HEK293 (cell line): ENCODE results near the gene TIGD7.
A peak's percentile ranks its signal among the peaks of the same experiment; 100 is the strongest.

Source experiments
- EGR2 ChIP-seq: fragments of 450-650 bp; formaldehyde crosslinking; IDR thresholded peaks from 2 replicates; pipeline ENCODE4 v1.5.1; 2016; ENCODE audit warnings: low read depth, missing biosample characterization, missing genetic modification characterization
- MEIS1 ChIP-seq: sonication (generic); formaldehyde crosslinking; IDR thresholded peaks from 2 replicates; pipeline ENCODE4 v1.8.1; 2022; ENCODE audit warnings: missing genetic modification reagents, mild to moderate bottlenecking, borderline replicate concordance
- SALL2 ChIP-seq: fragments of 450-650 bp; formaldehyde crosslinking; IDR thresholded peaks from 2 replicates; pipeline ENCODE4 v1.5.0; 2017; ENCODE audit warnings: missing biosample characterization, mild to moderate bottlenecking, missing genetic modification characterization, borderline replicate concordance
- SCRT1 ChIP-seq: fragments of 450-650 bp; formaldehyde crosslinking; IDR thresholded peaks from 2 replicates; pipeline ENCODE4 v1.5.1; 2016; ENCODE audit warnings: missing biosample characterization, missing genetic modification characterization, borderline replicate concordance
- TCF7L2 ChIP-seq: IDR thresholded peaks from 2 replicates; pipeline ENCODE4 v1.6.1; 2011; ENCODE audit warnings: low read depth, mild to moderate bottlenecking, inconsistent platforms, low read length, moderate library complexity, borderline replicate concordance
- ZFP69B ChIP-seq: fragments of 450-650 bp; formaldehyde crosslinking; IDR thresholded peaks from 2 replicates; pipeline ENCODE4 v1.5.1; 2016; ENCODE audit warnings: missing biosample characterization, missing genetic modification characterization
- ZNF157 ChIP-seq: fragments of 450-650 bp; formaldehyde crosslinking; IDR thresholded peaks from 2 replicates; pipeline ENCODE4 v1.5.1; 2016; ENCODE audit warnings: missing biosample characterization, missing genetic modification characterization
- ZNF221 ChIP-seq: fragments of 450-650 bp; formaldehyde crosslinking; IDR thresholded peaks from 2 replicates; pipeline ENCODE4 v1.5.1; 2017; ENCODE audit warnings: missing biosample characterization, missing genetic modification characterization, borderline replicate concordance
- ZNF239 ChIP-seq: fragments of 450-650 bp; formaldehyde crosslinking; IDR thresholded peaks from 2 replicates; pipeline ENCODE4 v1.5.1; 2016; ENCODE audit warnings: missing biosample characterization, missing genetic modification characterization
- ZNF24 ChIP-seq: fragments of 450-650 bp; formaldehyde crosslinking; IDR thresholded peaks from 2 replicates; pipeline ENCODE4 v1.5.1; 2016; ENCODE audit warnings: missing biosample characterization, missing genetic modification characterization
- ZNF248 ChIP-seq: fragments of 450-650 bp; formaldehyde crosslinking; IDR thresholded peaks from 2 replicates; pipeline ENCODE4 v1.5.1; 2017; ENCODE audit warnings: missing biosample characterization, missing genetic modification characterization
- ZNF426 ChIP-seq: fragments of 450-650 bp; formaldehyde crosslinking; IDR thresholded peaks from 2 replicates; pipeline ENCODE4 v1.5.1; 2017; ENCODE audit warnings: missing biosample characterization, missing genetic modification characterization, mild to moderate bottlenecking, inconsistent platforms, moderate library complexity
- ZNF433 ChIP-seq: fragments of 450-650 bp; formaldehyde crosslinking; IDR thresholded peaks from 2 replicates; pipeline ENCODE4 v1.5.1; 2016; ENCODE audit warnings: missing biosample characterization, missing genetic modification characterization, low read depth
- ZNF501 ChIP-seq: fragments of 450-650 bp; formaldehyde crosslinking; IDR thresholded peaks from 2 replicates; pipeline ENCODE4 v1.5.1; 2016; ENCODE audit warnings: missing biosample characterization, missing genetic modification characterization
- ZNF530 ChIP-seq: fragments of 450-650 bp; formaldehyde crosslinking; IDR thresholded peaks from 2 replicates; pipeline ENCODE4 v1.5.1; 2016; ENCODE audit warnings: low read depth, missing biosample characterization, missing genetic modification characterization
- ZNF596 ChIP-seq: fragments of 450-650 bp; IDR thresholded peaks from 2 replicates; pipeline ENCODE4 v1.5.0; 2018; ENCODE audit warnings: missing biosample characterization, mild to moderate bottlenecking, missing genetic modification characterization, moderate library complexity
- ZNF626 ChIP-seq: fragments of 450-650 bp; sonication (Bioruptor Pico); formaldehyde crosslinking; IDR thresholded peaks from 2 replicates; pipeline ENCODE4 v1.5.1; 2018; ENCODE audit warnings: missing biosample characterization, missing genetic modification characterization, inconsistent platforms
- ZNF629 ChIP-seq: fragments of 450-650 bp; formaldehyde crosslinking; IDR thresholded peaks from 2 replicates; pipeline ENCODE4 v1.5.1; 2017; ENCODE audit warnings: missing biosample characterization, missing genetic modification characterization
- ZNF677 ChIP-seq: fragments of 450-650 bp; IDR thresholded peaks from 2 replicates; pipeline ENCODE4 v1.5.0; 2018; ENCODE audit warnings: missing biosample characterization, mild to moderate bottlenecking, missing genetic modification characterization, moderate library complexity
- ZNF777 ChIP-seq: fragments of 450-650 bp; formaldehyde crosslinking; IDR thresholded peaks from 2 replicates; pipeline ENCODE4 v1.5.1; 2017; ENCODE audit warnings: missing biosample characterization, missing genetic modification characterization, borderline replicate concordance
- ZNF830 ChIP-seq: fragments of 450-650 bp; IDR thresholded peaks from 2 replicates; pipeline ENCODE4 v1.5.0; 2018; ENCODE audit warnings: missing biosample characterization, missing genetic modification characterization, low read depth, mild to moderate bottlenecking, moderate library complexity
- ZNF837 ChIP-seq: fragments of 450-650 bp; formaldehyde crosslinking; IDR thresholded peaks from 2 replicates; pipeline ENCODE4 v1.5.1; 2016; ENCODE audit warnings: missing biosample characterization, missing genetic modification characterization
- TF ChIP-seq, protein P1 (sequence below): fragments of 450-650 bp; formaldehyde crosslinking; IDR thresholded peaks from 2 replicates; pipeline ENCODE4 v1.5.1; 2016; ENCODE audit warnings: missing biosample characterization, missing genetic modification characterization
- TF ChIP-seq, protein P2 (sequence below): fragments of 450-650 bp; formaldehyde crosslinking; IDR thresholded peaks from 2 replicates; pipeline ENCODE4 v1.5.1; 2016; ENCODE audit warnings: missing biosample characterization, missing genetic modification characterization
- TF ChIP-seq, protein P3 (sequence below): fragments of 450-650 bp; formaldehyde crosslinking; IDR thresholded peaks from 2 replicates; pipeline ENCODE4 v1.5.1; 2016; ENCODE audit warnings: missing biosample characterization, missing genetic modification characterization
- TF ChIP-seq, protein P4 (sequence below): fragments of 450-650 bp; formaldehyde crosslinking; IDR thresholded peaks from 2 replicates; pipeline ENCODE4 v1.5.1; 2016; ENCODE audit warnings: missing biosample characterization, missing genetic modification characterization
- TF ChIP-seq, protein P5 (sequence below): fragments of 450-650 bp; formaldehyde crosslinking; IDR thresholded peaks from 2 replicates; pipeline ENCODE4 v1.5.1; 2016; ENCODE audit warnings: missing biosample characterization, missing genetic modification characterization
- TF ChIP-seq, protein P6 (sequence below): fragments of 450-650 bp; formaldehyde crosslinking; IDR thresholded peaks from 2 replicates; pipeline ENCODE4 v1.5.1; 2016; ENCODE audit warnings: missing biosample characterization, missing genetic modification characterization, low read depth

Gene TIGD7

DNA sequence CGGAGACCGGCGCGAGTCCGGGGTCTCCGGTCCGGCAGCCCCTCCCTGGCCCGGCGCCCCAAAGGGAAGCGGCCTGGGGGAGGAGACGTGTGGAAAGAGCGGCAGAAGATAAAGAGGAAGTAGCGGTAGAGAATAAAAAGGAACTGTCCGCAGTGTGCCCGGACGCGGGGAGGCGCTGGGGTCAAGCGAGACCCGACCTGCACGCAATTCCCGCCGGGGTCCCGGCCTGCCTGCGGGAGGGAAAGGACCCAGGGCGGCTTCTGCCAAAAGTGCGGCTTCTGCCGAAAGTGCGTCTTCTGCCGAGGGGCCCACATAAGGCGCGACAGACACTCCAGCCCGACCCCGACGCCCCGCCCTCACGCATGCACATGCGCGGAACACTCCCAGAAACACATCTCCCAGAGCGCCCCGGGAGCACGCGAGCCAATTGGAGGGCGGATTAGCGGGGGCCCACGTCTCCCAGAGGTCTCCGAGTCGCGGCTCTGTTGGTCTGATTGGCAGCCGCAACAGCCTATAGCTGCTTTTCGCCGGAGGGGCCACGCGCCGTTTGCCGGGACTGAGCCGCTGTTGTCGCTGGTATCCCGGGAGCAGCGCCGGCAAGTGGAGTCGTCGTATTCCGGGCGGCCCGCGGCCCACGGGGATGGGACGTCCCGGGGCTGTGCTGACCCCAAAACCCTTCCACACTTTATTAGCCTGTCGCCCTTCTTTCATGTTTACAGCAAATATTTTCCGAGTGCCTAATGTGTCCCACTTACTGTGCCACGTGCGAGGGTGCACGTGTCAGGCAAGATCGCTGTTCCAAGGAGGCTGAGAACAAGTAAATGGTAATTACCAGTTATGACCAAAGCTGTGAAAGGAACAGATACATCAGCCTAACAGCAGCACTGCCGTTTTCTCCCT lies 40.8 kb downstream of the TIGD7 start (continued):
- TF ChIP-seq EGR2 (0 out of 2 replicates have a peak, but pooled peaks have one; percentile 18), MEIS1 (no peak), ZNF426 (tag by site-specific recombination) (no peak), ZNF221 (tag by site-specific recombination) (no peak), TCF7L2 (no peak), ZNF629 (no peak), SALL2 (tag by site-specific recombination) (no peak), ZNF530 (tag by site-specific recombination) (no peak), ZNF677 (tag by site-specific recombination) (no peak), ZNF157 (tag by site-specific recombination) (no peak), ZNF837 (tag by site-specific recombination) (no peak), ZNF626 (tag by site-specific recombination) (no peak), ZNF239 (tag by site-specific recombination) (no peak; the same call in 1 of the 2 replicates), ZNF501 (tag by site-specific recombination) (peak; percentile 12; the same call in 1 of the 2 replicates), ZNF24 (peak; percentile 49; the same call in 1 of the 2 replicates), SCRT1 (tag by site-specific recombination) (no peak), ZNF248 (tag by site-specific recombination) (no peak), ZNF830 (tag by site-specific recombination) (no peak), ZNF596 (tag by site-specific recombination) (no peak), ZNF433 (tag by site-specific recombination) (no peak), ZFP69B (tag by site-specific recombination) (peak; percentile 100), ZNF777 (tag by site-specific recombination) (no peak)
- TF ChIP-seq, protein P1, sequence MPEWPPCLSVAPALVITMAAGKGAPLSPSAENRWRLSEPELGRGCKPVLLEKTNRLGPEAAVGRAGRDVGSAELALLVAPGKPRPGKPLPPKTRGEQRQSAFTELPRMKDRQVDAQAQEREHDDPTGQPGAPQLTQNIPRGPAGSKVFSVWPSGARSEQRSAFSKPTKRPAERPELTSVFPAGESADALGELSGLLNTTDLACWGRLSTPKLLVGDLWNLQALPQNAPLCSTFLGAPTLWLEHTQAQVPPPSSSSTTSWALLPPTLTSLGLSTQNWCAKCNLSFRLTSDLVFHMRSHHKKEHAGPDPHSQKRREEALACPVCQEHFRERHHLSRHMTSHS (tag by site-specific recombination) = no peak
- TF ChIP-seq, protein P2, sequence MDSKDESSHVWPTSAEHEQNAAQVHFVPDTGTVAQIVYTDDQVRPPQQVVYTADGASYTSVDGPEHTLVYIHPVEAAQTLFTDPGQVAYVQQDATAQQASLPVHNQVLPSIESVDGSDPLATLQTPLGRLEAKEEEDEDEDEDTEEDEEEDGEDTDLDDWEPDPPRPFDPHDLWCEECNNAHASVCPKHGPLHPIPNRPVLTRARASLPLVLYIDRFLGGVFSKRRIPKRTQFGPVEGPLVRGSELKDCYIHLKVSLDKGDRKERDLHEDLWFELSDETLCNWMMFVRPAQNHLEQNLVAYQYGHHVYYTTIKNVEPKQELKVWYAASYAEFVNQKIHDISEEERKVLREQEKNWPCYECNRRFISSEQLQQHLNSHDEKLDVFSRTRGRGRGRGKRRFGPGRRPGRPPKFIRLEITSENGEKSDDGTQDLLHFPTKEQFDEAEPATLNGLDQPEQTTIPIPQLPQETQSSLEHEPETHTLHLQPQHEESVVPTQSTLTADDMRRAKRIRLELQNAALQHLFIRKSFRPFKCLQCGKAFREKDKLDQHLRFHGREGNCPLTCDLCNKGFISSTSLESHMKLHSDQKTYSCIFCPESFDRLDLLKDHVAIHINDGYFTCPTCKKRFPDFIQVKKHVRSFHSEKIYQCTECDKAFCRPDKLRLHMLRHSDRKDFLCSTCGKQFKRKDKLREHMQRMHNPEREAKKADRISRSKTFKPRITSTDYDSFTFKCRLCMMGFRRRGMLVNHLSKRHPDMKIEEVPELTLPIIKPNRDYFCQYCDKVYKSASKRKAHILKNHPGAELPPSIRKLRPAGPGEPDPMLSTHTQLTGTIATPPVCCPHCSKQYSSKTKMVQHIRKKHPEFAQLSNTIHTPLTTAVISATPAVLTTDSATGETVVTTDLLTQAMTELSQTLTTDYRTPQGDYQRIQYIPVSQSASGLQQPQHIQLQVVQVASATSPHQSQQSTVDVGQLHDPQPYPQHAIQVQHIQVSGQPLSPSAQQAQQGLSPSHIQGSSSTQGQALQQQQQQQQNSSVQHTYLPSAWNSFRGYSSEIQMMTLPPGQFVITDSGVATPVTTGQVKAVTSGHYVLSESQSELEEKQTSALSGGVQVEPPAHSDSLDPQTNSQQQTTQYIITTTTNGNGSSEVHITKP = peak; percentile 86
- TF ChIP-seq, protein P3, sequence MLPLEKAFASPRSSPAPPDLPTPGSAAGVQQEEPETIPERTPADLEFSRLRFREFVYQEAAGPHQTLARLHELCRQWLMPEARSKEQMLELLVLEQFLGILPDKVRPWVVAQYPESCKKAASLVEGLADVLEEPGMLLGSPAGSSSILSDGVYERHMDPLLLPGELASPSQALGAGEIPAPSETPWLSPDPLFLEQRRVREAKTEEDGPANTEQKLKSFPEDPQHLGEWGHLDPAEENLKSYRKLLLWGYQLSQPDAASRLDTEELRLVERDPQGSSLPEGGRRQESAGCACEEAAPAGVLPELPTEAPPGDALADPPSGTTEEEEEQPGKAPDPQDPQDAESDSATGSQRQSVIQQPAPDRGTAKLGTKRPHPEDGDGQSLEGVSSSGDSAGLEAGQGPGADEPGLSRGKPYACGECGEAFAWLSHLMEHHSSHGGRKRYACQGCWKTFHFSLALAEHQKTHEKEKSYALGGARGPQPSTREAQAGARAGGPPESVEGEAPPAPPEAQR = no peak
- TF ChIP-seq, protein P4, sequence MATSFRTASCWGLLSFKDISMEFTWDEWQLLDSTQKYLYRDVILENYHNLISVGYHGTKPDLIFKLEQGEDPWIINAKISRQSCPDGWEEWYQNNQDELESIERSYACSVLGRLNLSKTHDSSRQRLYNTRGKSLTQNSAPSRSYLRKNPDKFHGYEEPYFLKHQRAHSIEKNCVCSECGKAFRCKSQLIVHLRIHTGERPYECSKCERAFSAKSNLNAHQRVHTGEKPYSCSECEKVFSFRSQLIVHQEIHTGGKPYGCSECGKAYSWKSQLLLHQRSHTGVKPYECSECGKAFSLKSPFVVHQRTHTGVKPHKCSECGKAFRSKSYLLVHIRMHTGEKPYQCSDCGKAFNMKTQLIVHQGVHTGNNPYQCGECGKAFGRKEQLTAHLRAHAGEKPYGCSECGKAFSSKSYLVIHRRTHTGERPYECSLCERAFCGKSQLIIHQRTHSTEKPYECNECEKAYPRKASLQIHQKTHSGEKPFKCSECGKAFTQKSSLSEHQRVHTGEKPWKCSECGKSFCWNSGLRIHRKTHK (tag by site-specific recombination) = no peak
- TF ChIP-seq, protein P5, sequence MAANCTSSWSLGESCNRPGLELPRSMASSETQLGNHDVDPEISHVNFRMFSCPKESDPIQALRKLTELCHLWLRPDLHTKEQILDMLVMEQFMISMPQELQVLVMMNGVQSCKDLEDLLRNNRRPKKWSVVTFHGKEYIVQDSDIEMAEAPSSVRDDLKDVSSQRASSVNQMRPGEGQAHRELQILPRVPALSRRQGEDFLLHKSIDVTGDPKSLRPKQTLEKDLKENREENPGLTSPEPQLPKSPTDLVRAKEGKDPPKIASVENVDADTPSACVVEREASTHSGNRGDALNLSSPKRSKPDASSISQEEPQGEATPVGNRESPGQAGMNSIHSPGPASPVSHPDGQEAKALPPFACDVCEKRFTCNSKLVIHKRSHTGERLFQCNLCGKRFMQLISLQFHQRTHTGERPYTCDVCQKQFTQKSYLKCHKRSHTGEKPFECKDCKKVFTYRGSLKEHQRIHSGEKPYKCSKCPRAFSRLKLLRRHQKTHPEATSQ = peak; percentile 55; the same call in 1 of the 2 replicates
- TF ChIP-seq, protein P6, sequence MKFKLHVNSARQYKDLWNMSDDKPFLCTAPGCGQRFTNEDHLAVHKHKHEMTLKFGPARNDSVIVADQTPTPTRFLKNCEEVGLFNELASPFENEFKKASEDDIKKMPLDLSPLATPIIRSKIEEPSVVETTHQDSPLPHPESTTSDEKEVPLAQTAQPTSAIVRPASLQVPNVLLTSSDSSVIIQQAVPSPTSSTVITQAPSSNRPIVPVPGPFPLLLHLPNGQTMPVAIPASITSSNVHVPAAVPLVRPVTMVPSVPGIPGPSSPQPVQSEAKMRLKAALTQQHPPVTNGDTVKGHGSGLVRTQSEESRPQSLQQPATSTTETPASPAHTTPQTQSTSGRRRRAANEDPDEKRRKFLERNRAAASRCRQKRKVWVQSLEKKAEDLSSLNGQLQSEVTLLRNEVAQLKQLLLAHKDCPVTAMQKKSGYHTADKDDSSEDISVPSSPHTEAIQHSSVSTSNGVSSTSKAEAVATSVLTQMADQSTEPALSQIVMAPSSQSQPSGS (tag by site-specific recombination) = no peak
